GM18498 (cell line): ENCODE results near the gene ABL1.
A peak's percentile ranks its signal among the peaks of the same experiment; 100 is the strongest.
"Not testable (repeated sequence)": the region's sequence is repeated elsewhere in the genome, so short reads cannot be mapped to it uniquely, and the experiment has no call there.

Experiments used
- ATAC-seq: cut with Tn5 transposase; IDR thresholded peaks from one replicate; pipeline ENCODE4 v1.9.1; 2021; ENCODE audit warnings: mild to moderate bottlenecking, moderate library complexity; ENCODE audit not compliant: unreplicated experiment

Gene ABL1

DNA sequence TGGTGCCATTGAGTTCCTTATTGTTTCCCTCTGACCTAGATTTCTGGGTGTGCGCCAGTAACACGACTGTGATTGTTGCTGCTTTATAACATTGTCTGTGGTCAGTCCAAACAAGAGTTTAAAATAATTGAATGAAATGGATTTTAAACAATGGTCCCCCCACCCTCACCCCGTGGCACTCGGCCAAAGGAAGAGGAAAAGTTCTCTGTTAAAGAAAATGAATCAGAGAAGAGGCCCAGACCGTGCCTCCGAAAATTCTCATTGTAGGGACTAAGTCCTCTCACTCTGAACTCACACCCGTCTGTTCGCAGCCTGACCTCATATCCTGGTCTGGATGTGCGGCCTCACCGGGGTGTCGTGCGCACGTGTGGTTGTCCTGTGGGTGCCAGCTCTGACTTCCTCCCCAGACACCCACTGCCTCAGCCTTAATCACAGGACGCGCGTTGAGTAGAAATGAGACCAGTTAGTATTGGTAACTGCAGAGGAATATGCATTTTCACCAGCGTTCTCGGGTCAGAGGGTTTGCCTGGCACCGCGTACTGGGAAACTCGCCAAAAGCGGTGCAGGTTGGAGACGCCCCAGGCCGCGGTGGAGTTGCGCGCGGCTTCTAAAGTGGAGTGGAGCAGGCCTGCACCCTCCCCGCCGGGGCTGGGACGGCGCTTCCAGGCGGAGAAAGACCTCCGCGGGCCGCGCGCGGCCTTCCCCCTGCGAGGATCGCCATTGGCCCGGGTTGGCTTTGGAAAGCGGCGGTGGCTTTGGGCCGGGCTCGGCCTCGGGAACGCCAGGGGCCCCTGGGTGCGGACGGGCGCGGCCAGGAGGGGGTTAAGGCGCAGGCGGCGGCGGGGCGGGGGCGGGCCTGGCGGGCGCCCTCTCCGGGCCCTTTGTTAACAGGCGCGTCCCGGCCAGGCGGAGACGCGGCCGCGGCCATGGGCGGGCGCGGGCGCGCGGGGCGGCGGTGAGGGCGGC is at the start of gene ABL1:
TSS of gene ABL1 (plus strand) at position 884 of the 966 bp plus-strand sequence. CDS start 193 bp downstream, outside the sequence.
- ATAC-seq = peak; percentile 83

DNA sequence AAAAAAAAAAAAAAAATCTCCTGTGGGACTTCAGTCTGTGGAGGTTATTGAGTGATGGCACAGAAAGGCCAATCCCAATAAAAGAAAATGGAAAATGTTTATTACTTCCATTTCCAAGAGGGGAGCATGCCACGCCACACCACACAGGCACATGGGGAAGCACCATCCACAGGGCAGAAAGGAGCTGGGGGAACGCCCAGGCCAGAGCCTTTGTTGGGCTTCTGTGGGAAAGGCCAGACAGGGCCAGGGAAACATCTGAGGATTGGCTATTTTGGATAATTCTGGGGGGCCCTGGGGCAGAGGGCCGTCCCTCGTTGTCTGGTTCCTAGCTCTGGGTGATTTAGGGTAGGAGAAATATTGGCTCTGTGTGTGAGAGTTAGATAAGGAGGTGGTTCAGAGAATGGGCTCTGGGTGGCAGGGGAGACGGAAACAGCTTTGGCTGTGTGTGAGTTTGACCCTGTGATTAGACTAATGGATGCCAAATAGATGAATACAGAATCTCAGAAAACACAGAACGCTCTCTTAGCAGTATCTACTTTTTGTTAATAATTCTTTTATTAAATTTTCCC is 49.0 kb upstream of the ABL1 start:
- ATAC-seq = no peak

GRCh38 chr9:130786526-130786925 is 48.5 kb upstream of the ABL1 start:
- no peak for ATAC-seq

DNA sequence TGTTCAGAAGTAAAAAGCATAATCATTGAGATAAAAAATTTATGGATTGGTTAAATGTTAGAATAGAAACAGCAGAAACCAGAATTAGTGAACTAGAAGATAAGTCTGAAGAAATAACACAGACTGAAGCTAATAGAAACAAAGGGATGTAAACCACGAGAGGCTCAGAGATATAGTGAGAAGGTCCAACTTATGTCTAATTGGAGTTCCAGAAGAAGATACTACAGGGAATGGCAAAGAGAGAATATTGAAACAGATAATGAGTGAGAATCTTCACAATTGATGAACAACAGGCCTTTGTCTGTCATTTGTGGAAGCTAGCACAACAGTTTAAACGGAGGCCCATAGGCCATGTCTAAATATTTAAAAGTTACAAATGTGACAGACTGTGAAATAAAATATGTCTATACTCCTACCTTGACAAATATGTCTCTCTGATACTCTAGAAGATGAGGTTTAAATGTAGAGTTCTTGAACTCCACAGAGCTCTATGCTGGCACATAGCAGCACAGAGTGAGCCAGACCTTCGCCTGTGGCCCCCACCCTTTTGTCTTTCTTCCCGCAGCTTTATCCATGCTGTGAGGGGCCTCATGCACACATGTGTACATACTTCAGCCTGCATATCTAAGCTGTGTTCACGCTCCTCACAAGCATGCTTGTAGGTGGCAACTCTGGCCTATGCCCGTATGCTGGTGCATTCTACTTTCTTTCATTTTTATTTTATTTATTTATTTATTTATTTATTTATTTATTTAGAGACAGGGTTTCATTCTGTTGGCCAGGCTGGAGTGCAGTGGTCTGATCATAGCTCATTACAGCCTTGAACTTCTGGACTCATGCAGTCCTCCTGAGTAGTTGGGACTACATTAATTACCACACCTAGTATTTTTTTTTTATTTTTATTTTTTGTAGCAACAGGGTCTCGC is 45.0 kb upstream of the ABL1 start:
- ATAC-seq = no peak

- ATAC-seq = no peak
Observed at GRCh38 chr9:130791303-130791894, 43.7 kb upstream of the ABL1 start.

GRCh38 chr9:130793589-130793988 is 41.5 kb upstream of the ABL1 start:
- ATAC-seq = no peak

GRCh38 chr9:130794021-130794420 is 41.0 kb upstream of the ABL1 start:
- ATAC-seq = not testable (repeated sequence)

GRCh38 chr9:130794423-130794822 is 40.6 kb upstream of the ABL1 start:
- not testable (repeated sequence) for ATAC-seq

DNA sequence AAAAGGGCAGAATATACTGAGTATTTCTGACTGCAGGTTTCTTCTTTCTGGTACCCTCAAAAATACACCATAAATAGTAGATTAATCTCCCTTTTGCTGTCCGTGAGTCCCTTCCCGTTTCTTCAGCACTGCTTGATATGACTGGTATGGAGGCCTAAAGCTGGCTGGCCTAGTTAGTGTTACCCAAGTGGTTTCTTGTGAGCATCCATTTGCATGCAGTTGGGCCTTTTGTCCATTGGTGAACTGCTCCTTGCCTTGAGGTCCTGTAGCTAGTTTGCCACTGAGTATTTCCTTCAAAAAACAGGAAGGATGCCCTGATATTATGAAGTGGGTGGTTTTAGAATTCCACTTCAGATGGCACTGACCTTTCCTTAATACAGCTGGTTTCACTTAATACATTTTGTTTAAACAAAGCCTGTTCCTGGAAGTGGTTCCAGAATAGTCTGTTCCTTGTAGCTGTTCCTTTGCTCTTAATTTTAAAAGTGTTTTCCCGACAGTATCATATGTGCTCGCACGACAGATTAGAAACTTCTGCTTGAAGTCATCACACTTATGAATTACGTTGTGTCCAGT is 40.0 kb upstream of the ABL1 start:
- no peak for ATAC-seq

GRCh38 chr9:130803116-130803515 is 31.9 kb upstream of the ABL1 start:
- ATAC-seq = not testable (repeated sequence)

DNA sequence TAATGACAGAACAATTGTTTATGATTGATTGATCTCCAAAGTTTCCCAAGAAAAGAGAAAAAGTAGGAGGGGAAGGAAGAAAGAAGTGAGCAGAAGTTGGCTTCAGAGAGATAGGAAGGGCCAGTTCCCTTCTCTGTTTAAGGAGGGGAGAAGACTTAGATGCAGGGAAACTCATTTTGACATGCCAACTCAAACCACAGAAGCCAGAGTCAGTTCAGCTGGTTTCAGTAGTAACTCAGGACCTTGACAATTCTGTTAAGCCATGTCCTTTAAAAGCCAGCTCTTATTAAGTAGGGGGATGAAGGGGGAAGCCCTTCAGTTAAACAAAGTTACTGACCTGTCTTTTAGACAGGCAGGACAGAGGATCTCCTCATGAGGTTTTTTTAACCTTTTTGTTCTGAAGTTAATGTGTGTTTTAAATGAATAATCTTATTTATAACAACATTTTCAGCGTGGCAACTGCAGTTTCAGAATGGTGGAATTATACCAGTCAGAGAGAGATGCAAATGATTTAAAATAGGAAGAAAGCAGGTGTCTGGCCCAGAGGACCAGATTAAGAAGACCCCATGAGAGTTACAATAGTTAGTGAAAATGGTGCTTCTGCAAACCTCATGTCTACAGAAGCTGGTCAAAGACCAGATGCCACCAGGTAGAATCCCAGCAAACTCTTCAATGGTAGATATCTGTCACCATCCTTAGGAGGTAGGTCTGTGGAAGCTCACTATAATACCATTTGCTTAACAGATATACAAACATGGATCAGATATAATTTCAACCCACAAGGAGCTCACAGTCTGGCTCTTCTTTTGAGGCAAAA is 29.3 kb upstream of the ABL1 start:
- ATAC-seq = peak; percentile 41

DNA sequence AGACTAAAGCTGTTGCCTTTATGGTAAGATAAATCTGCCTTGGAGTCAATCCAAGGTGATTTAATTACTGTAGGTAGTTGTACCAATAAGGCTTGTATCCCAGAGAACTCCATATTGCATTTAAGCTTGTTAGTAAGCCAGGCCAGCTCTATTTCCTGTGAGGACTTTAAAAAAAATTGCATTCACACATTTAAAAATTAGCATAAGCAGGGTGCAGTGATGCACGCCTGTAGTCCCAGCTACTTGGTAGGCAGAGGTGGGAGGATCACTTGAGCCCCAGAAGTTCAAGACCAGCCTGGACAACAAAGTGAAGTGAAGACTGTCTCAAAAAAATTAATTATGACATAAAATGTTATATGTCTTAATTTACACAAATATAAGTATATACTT is 28.7 kb upstream of the ABL1 start:
- no peak for ATAC-seq

DNA sequence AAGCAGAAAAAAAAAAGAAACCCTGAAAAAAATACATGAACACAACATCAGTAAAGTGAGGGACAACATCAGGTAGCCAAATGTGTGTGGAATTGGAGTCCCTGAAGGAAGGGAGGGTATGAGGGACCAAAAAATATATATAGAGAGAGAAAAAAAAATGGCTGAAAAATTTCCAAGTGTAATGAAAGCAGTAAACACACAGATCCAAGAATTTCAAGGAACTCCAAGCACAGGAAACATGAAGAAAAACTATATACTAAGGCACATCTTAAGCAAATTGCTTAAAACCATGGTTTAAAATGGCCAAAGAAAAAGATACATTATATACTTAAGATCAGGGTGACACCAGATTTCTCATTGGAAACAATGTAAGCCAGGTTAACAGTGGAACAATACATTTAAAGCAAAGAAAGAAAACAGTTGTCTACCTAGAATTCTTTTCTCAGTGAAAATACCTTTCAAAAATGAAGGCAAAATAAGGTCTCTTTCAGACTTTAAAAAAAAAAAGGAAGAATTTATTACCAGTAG is 24.4 kb upstream of the ABL1 start:
- no peak for ATAC-seq

GRCh38 chr9:130815242-130815808 is 19.7 kb upstream of the ABL1 start:
- no peak for ATAC-seq

- ATAC-seq = no peak
Observed at GRCh38 chr9:130817914-130818313, 17.1 kb upstream of the ABL1 start.

GRCh38 chr9:130820135-130820738 is 14.8 kb upstream of the ABL1 start:
- no peak for ATAC-seq

- no peak for ATAC-seq
Observed at GRCh38 chr9:130823435-130823834, 11.6 kb upstream of the ABL1 start.

DNA sequence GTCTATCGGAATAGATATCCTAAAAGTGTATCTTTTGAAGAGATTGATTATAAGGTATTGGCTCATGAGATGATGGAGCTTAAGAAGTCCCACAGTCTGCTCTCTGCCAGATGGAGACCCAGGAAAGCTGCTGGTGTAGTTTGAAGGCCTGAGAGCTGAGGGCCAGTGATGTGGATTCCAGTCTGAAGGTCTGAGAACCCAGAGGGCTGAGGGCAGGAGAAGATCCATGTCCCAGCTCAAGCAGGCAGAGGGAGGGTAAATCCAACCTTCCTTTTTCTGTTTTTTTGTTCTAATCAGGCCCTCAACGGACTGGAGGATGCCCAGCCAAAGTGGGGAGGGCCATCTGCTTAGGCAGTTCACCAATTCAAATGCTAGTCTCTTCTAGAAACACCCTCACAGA is 11.0 kb upstream of the ABL1 start:
- ATAC-seq = no peak
